HEK293T (cell line): ENCODE results near the gene ADAMTS12.

Experiments used
- CTCF ChIA-PET: fragments of 350-600 bp; formaldehyde crosslinking; extraction: SDS; loops from one replicate; lab custom pipeline; 2021; ENCODE audit warnings: antibody characterized with exemption, inconsistent platforms; lab: Yijun Ruan, JAX
- POLR2A ChIA-PET: fragments of 350-600 bp; formaldehyde crosslinking; extraction: SDS; loops from one replicate; lab custom pipeline; 2020; ENCODE audit warnings: antibody characterized with exemption, inconsistent platforms; lab: Yijun Ruan, JAX
- DNase-seq: peaks from one replicate; pipeline ENCODE4 v3.0.0; 2012; ENCODE audit warnings: mixed read lengths; ENCODE audit errors: extremely low spot score
- ARNT ChIP-seq: fragments of 450-650 bp; IDR thresholded peaks from 2 replicates; pipeline ENCODE4 v1.6.1; 2017; ENCODE audit warnings: mild to moderate bottlenecking
- BHLHE40 ChIP-seq: fragments of 450-650 bp; IDR thresholded peaks from 2 replicates; pipeline ENCODE4 v1.6.1; 2016; ENCODE audit warnings: mild to moderate bottlenecking, moderate library complexity, borderline replicate concordance
- CTBP1 ChIP-seq: fragments of 450-650 bp; IDR thresholded peaks from 2 replicates; pipeline ENCODE4 v1.6.1; 2016; ENCODE audit warnings: borderline replicate concordance
- ELF4 ChIP-seq: fragments of 450-650 bp; IDR thresholded peaks from 2 replicates; pipeline ENCODE4 v1.6.1; 2017; ENCODE audit warnings: antibody characterized with exemption
- FOXA1 ChIP-seq: fragments of 450-650 bp; IDR thresholded peaks from 2 replicates; pipeline ENCODE4 v1.6.1; 2016; ENCODE audit warnings: mild to moderate bottlenecking
- FOXK2 ChIP-seq: fragments of 450-650 bp; IDR thresholded peaks from 2 replicates; pipeline ENCODE4 v1.6.1; 2016; ENCODE audit warnings: mild to moderate bottlenecking
- FOXM1 ChIP-seq: fragments of 450-650 bp; IDR thresholded peaks from 2 replicates; pipeline ENCODE4 v1.6.1; 2017; ENCODE audit warnings: mild to moderate bottlenecking, borderline replicate concordance
- HDGF ChIP-seq: fragments of 450-650 bp; IDR thresholded peaks from 2 replicates; pipeline ENCODE4 v1.6.1; 2017; ENCODE audit warnings: antibody characterized with exemption, borderline replicate concordance
- L3MBTL2 ChIP-seq: fragments of 450-650 bp; conservative IDR thresholded peaks from 2 replicates; pipeline ENCODE4 v1.6.1; 2016; ENCODE audit warnings: mild to moderate bottlenecking
- LEF1 ChIP-seq: fragments of 450-650 bp; IDR thresholded peaks from 2 replicates; pipeline ENCODE4 v1.6.1; 2017; ENCODE audit warnings: mild to moderate bottlenecking, borderline replicate concordance
- NFRKB ChIP-seq: fragments of 450-650 bp; IDR thresholded peaks from 2 replicates; pipeline ENCODE4 v1.6.1; 2016; ENCODE audit warnings: mild to moderate bottlenecking, moderate library complexity
- SP1 ChIP-seq: fragments of 450-650 bp; IDR thresholded peaks from 2 replicates; pipeline ENCODE4 v1.6.1; 2017
- SUZ12 ChIP-seq: fragments of 450-650 bp; IDR thresholded peaks from 2 replicates; pipeline ENCODE4 v1.6.1; 2016; ENCODE audit warnings: mild to moderate bottlenecking
- TARDBP ChIP-seq: fragments of 450-650 bp; IDR thresholded peaks from 2 replicates; pipeline ENCODE4 v1.6.1; 2016
- ZNF384 ChIP-seq: fragments of 450-650 bp; IDR thresholded peaks from 2 replicates; pipeline ENCODE4 v1.6.1; 2016
- TF ChIP-seq, protein P1 (sequence below): fragments of 450-650 bp; IDR thresholded peaks from 2 replicates; pipeline ENCODE4 v1.6.1; 2016

Gene ADAMTS12

DNA sequence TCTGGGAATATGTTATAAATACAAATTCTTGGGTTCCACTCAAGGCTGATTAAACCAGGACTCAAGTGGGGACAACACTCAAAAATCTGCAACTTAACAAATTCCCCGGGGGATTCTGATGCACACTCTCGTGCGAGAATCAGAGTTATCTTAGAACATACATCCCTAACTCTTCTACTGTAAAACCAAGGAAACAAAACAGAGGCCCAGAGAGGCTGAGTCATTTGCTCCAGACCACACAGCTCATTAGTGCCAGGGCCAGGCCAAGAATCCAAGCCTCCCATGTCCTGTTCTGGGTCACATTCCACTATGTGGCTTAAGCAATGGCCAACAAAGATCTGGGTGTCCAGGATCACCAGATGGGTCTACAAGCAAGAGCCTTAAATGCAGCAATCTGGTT lies 166.0 kb downstream of the ADAMTS12 start:
- CTCF ChIA-PET: no interaction called here
- TF ChIP-seq SP1 (no peak), TARDBP (no peak), BHLHE40 (no peak), LEF1 (no peak), ZNF384 (no peak), CTBP1 (no peak), FOXA1 (no peak), ELF4 (no peak), SUZ12 (no peak), HDGF (no peak), L3MBTL2 (no peak), FOXK2 (no peak), FOXM1 (no peak), NFRKB (no peak), ARNT (no peak)
- TF ChIP-seq, protein P1, sequence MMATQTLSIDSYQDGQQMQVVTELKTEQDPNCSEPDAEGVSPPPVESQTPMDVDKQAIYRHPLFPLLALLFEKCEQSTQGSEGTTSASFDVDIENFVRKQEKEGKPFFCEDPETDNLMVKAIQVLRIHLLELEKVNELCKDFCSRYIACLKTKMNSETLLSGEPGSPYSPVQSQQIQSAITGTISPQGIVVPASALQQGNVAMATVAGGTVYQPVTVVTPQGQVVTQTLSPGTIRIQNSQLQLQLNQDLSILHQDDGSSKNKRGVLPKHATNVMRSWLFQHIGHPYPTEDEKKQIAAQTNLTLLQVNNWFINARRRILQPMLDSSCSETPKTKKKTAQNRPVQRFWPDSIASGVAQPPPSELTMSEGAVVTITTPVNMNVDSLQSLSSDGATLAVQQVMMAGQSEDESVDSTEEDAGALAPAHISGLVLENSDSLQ: no peak

GRCh38 chr5:33721491-33722200 lies 170.1 kb downstream of the ADAMTS12 start:
- DNase-seq: no peak
- ChIA-PET CTCF (no interaction called here), POLR2A (no interaction called here)
- TF ChIP-seq FOXM1 (no peak), NFRKB (no peak), TARDBP (no peak), SUZ12 (no peak), BHLHE40 (no peak), LEF1 (no peak), ELF4 (no peak), L3MBTL2 (no peak), CTBP1 (no peak), FOXK2 (no peak), SP1 (no peak), ARNT (no peak), HDGF (no peak), ZNF384 (no peak), FOXA1 (no peak)
- TF ChIP-seq, protein P1: no peak

More for the DNA sequence above, 166.0 kb downstream of the ADAMTS12 start:
- no peak for DNase-seq
- POLR2A ChIA-PET: no interaction called here

DNA sequence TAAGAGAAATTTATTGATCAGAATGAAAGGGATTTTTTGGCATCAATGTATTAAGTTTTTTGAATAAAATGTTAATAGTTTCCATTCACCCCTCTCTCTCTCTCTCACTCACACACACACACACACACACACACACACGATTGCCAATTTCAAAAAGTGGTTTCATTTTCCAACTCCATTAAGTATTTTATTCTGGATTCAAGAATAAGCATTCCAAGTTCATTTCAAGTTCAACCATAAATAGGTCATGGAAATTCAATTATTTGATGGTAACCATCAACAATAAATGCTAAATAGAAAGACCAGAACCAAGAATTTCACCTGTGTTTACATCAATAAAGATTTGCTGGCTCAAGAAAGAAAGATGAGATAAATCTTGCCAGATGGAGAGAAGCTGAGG lies 171.6 kb downstream of the ADAMTS12 start:
- ChIA-PET CTCF (no interaction called here), POLR2A (no interaction called here)
- DNase-seq: no peak
- no peak for TF ChIP-seq FOXK2
- no peak for TF ChIP-seq BHLHE40
- no peak for TF ChIP-seq SUZ12
- no peak for TF ChIP-seq FOXM1
- TF ChIP-seq, protein P1: no peak
- TF ChIP-seq ELF4: no peak
- no peak for TF ChIP-seq SP1

DNA sequence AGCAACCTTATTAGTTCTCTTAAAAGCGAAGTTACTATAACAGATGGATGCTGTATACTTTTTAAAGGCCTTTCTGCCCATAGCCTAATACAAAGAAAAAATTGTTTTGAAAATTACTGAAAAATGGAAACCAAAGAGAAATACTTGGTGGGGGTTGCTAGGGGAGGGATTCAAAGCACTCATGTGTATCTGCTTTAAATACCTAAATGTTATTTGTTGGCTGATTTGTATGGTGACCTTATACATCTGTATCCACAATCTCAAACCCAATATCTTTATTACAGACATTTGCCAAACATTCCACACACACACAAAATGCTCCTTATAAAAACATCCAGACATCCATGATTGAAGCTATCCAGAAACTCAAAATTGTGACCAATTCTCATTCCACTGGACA lies 172.0 kb downstream of the ADAMTS12 start:
- ChIA-PET CTCF (no interaction called here), POLR2A (no interaction called here)
- DNase-seq: no peak
- TF ChIP-seq CTBP1: no peak
- TF ChIP-seq FOXA1: no peak
- no peak for TF ChIP-seq HDGF
- no peak for TF ChIP-seq ARNT
- no peak for TF ChIP-seq NFRKB
- TF ChIP-seq L3MBTL2: no peak
- TF ChIP-seq TARDBP: no peak
- no peak for TF ChIP-seq LEF1
- TF ChIP-seq FOXK2: no peak
- TF ChIP-seq SP1: no peak
- TF ChIP-seq SUZ12: no peak
- TF ChIP-seq FOXM1: no peak
- TF ChIP-seq ELF4: no peak
- no peak for TF ChIP-seq ZNF384
- TF ChIP-seq BHLHE40: no peak
- TF ChIP-seq, protein P1: no peak

DNA sequence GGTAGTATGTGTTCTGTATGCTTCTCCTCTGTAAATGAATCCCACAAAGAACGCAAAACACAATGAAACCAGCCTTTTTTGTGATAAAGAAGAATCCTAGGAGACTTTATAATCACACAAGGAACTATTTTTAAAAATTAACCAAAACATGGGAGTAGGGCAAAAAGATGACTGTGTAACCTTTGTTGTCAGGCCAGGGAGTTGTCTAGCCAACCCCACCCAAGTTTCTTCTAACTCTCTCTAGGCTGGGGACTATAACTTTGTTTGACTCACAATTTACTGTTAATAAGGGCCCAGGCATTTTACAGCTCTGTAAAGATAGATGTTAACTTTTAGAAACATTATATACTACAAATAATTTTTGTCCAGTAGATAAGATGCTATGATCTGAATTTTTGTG lies 176.1 kb downstream of the ADAMTS12 start:
- no peak for DNase-seq
- TF ChIP-seq SP1: no peak
- no peak for TF ChIP-seq FOXM1
- TF ChIP-seq FOXK2: no peak
- TF ChIP-seq, protein P1: no peak
- no peak for TF ChIP-seq BHLHE40
- no peak for TF ChIP-seq LEF1
- TF ChIP-seq CTBP1: no peak
- no peak for TF ChIP-seq ARNT
- no peak for TF ChIP-seq L3MBTL2
- no peak for TF ChIP-seq FOXA1
- no peak for TF ChIP-seq ZNF384
- no peak for TF ChIP-seq SUZ12
- no peak for TF ChIP-seq ELF4
- no peak for TF ChIP-seq TARDBP
- TF ChIP-seq HDGF: no peak
- TF ChIP-seq NFRKB: no peak
- CTCF ChIA-PET: no interaction called here
- POLR2A ChIA-PET: no interaction called here
